IPS-20b (cell line): ENCODE data around the gene EFHD2.

Experiments
- H3K27ac ChIP-seq: one replicate; pipeline ENCODE4 v1.5.1; 2013; ENCODE audit warnings: low read length
- H3K27me3 ChIP-seq: 2 replicates; pipeline ENCODE4 v1.6.1; 2013; ENCODE audit warnings: mild to moderate bottlenecking, low read length, inconsistent platforms; ENCODE audit not compliant: insufficient read depth
- H3K36me3 ChIP-seq: 2 replicates; pipeline ENCODE4 v1.6.1; 2013; ENCODE audit warnings: low read depth, mild to moderate bottlenecking, inconsistent platforms, low read length, moderate library complexity; ENCODE audit not compliant: insufficient read depth
- H3K4me1 ChIP-seq: 2 replicates; pipeline ENCODE4 v1.6.1; 2013; ENCODE audit warnings: mild to moderate bottlenecking, control low read depth, inconsistent platforms, low read length, moderate library complexity; ENCODE audit not compliant: insufficient read depth
- H3K4me3 ChIP-seq: 2 replicates; pipeline ENCODE4 v1.5.1; 2013; ENCODE audit warnings: mild to moderate bottlenecking, low read length, inconsistent platforms
- H3K9ac ChIP-seq: 2 replicates; pipeline ENCODE4 v1.6.1; 2013; ENCODE audit warnings: low read depth, mild to moderate bottlenecking, inconsistent platforms, low read length, moderate library complexity
- H3K9me3 ChIP-seq: 2 replicates; pipeline ENCODE4 v1.6.1; 2013; ENCODE audit warnings: mild to moderate bottlenecking, low read depth, low read length, inconsistent platforms; ENCODE audit not compliant: insufficient read depth

Gene EFHD2, protein sequence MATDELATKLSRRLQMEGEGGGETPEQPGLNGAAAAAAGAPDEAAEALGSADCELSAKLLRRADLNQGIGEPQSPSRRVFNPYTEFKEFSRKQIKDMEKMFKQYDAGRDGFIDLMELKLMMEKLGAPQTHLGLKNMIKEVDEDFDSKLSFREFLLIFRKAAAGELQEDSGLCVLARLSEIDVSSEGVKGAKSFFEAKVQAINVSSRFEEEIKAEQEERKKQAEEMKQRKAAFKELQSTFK

DNA sequence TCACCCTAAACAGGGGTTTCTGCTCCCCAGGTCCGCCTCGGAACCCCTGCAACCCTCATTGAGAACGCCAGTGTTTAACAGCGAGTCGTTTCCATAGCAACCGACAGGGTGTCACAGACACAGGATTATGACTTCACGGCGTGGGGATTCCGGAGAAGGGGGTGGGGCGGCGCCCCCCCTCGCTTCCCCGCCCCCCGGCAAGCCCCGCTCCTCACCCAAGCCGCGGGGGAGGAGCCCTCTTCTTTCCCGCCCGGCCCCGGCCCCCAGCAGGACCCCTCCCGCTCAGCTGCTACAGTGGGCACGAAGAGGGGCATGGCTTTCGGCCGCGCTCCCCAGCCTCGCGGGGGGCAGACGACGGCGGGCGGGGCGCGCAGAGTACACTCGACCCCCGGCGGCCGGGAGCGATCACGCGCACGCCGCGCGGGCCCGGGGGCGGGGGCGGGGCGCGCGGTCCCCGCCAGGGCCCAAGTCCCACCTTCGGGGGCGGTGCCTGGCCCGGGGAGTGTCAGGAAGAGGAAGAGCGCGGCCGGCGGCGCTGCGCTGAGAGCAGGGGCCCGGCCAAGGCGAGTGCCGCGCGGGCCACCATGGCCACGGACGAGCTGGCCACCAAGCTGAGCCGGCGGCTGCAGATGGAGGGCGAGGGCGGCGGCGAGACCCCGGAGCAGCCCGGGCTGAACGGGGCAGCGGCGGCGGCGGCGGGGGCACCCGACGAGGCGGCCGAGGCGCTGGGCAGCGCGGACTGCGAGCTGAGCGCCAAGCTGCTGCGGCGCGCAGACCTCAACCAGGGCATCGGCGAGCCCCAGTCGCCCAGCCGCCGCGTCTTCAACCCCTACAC lies at the start of gene EFHD2:
TSS of gene EFHD2 (plus strand) at position 501 of the 835 bp plus-strand sequence. CDS start at position 585, 84 bp downstream.
- no peak within 1 kb of the TSS for H3K27ac ChIP-seq
- no peaks in the 10 kb centered on the region for H3K9me3 ChIP-seq
- H3K9ac ChIP-seq: peak within 1 kb of the TSS; percentile 54; the same call in 1 of the 2 replicates
- H3K4me3 ChIP-seq: peak within 1 kb of the TSS; percentile 67
- H3K4me1 ChIP-seq: peaks cover 2% of the 10 kb centered on the region; the same call in 1 of the 2 replicates
- no peaks in the 10 kb centered on the region for H3K36me3 ChIP-seq
- peaks cover 40% of the 10 kb centered on the region for H3K27me3 ChIP-seq

DNA sequence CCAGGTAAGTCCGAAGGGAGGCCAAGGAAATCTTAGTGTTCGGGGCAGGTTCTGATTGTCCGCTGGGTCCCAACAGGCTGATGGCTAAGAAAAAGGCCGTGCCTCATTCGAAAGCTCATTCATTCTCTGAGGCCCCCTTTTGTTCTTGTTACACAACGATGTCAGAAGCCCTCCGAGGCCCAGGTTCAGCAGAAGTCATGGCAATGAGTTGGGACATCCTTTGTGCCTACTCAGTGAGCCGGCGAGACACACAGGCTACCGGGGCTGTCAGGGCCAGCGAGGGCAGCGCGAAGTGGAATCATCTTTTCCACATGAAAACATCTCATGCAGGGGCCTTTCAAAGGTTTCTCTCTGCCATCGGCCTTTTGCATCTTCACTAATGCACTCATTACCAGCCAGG lies 49.0 kb upstream of the EFHD2 start:
- Histone ChIP-seq H3K36me3 (no peaks in the 10 kb centered on the region), H3K27me3 (no peaks in the 10 kb centered on the region), H3K9me3 (no peaks in the 10 kb centered on the region), H3K4me3 (no peak overlapping the region), H3K4me1 (no peaks in the 10 kb centered on the region), H3K9ac (no peak overlapping the region), H3K27ac (no peak overlapping the region)

DNA sequence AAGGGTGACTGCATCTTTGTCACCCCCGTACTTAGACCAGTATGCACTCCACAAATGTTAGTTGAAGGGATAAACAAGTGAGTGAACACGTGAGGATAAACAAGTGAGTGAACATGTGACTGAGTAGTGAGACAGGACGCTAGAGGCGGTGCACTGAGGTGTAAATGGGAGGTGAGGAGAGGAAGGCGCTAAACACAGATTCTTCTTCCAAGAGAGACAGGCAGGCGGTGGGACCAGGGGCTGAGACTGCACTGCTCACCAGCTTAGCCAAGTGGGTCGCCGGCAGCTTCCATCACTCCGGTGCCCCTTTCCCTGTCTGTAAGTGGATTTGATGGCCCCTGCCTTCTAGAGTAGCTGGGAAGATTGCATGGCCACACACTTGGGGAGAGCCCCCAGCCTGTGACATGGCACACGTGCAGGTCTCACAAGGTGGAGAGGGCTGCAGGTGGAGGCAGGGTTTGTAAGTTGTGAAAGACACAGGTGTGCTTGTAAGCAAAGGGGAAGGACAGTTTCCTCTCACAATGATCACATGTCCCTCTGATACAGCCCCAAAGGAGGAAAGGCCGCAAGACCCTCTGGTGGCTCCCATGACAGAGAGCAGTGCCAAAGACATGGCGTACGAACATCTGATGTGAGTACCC lies 47.5 kb upstream of the EFHD2 start:
- H3K4me1 ChIP-seq: no peaks in the 10 kb centered on the region
- H3K9me3 ChIP-seq: no peaks in the 10 kb centered on the region
- no peaks in the 10 kb centered on the region for H3K36me3 ChIP-seq
- no peak overlapping the region for H3K4me3 ChIP-seq
- H3K27ac ChIP-seq: no peak overlapping the region
- no peaks in the 10 kb centered on the region for H3K27me3 ChIP-seq
- H3K9ac ChIP-seq: no peak overlapping the region

DNA sequence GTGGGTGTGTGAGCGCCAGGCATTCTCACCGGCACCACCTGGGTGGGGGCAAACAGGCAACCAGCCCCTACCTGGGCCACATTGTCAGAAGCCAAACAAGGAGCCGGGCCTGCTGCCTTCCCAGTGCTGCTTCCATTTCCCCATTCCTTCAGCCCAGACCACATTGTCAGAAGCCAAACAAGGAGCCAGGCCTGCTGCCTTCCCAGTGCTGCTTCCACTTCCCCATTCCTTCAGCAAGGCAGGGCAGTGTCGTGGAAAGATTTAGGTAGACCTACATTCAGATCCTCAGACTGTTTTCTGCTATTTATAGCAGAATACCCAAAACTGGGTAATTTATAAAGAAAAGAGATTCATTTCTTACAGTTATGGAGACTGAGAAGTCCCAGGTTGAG lies 47.0 kb upstream of the EFHD2 start:
- Histone ChIP-seq H3K9ac (no peak overlapping the region), H3K4me3 (no peak overlapping the region), H3K4me1 (no peaks in the 10 kb centered on the region), H3K27ac (no peak overlapping the region), H3K9me3 (no peaks in the 10 kb centered on the region), H3K27me3 (no peaks in the 10 kb centered on the region), H3K36me3 (no peaks in the 10 kb centered on the region)

DNA sequence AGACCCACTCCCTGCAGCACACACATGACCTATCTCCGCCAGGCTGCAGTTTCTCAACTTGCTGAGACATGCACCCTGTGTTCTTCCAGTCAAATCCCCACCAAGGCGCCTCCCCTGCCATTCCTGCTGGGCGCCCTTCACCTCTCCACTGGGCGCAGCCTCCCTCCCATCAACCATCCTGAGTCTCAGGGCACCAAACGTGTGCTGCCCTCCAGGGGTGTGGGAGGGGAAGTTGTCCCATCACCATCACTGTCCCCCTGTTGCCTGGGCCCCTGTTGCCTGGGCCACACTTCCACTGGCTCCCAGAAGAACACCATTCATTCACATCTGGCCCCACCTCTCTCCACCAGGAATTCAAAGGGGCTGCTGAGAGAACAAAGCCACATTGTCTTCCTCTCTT lies 44.9 kb upstream of the EFHD2 start:
- H3K36me3 ChIP-seq: no peaks in the 10 kb centered on the region
- no peaks in the 10 kb centered on the region for H3K4me1 ChIP-seq
- H3K27me3 ChIP-seq: no peaks in the 10 kb centered on the region
- no peak overlapping the region for H3K4me3 ChIP-seq
- H3K9me3 ChIP-seq: no peaks in the 10 kb centered on the region
- no peak overlapping the region for H3K9ac ChIP-seq
- H3K27ac ChIP-seq: no peak overlapping the region

DNA sequence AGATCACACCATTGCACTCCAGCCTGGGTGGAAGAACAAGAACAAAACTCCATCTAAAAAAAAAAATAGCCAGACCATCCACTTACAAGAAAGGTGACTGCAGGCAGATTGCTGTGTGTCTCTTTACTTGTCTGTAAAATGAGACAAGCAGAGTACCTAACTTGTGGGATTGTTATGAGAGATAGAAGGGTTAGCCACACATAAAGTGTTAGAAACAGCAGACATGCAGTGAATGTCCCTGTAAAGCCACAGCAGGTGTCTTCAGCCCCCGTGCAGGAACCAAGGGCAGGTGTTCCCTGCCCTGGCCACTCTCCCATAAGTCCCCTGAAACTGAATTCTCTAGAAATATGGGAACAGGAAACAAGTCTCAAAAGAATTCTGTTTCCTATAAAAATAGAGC lies 40.8 kb upstream of the EFHD2 start:
- Histone ChIP-seq H3K36me3 (no peaks in the 10 kb centered on the region), H3K27ac (no peak overlapping the region), H3K4me1 (no peaks in the 10 kb centered on the region)

DNA sequence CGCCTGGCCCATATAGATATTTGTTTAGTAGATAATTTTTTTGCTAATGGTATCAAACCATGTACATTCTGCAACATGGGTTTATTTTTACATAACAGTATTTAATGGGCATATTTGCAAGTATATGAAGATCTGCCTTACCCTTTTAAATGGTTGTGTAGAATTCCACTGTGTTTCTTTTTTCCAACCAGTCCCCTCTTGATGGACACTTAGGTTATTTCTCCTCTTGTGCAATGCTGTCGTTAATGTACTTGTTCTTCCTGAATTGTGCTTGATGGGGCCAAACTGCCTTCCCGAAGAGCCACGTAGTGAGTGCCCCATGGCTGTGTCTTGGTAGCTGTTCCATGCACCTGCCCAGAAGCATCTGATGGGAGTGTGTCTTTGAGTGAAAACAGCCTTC lies 39.4 kb upstream of the EFHD2 start:
- H3K27ac ChIP-seq: no peak overlapping the region
- no peaks in the 10 kb centered on the region for H3K36me3 ChIP-seq
- H3K9me3 ChIP-seq: no peaks in the 10 kb centered on the region
- H3K4me1 ChIP-seq: no peaks in the 10 kb centered on the region
- no peaks in the 10 kb centered on the region for H3K27me3 ChIP-seq
- no peak overlapping the region for H3K9ac ChIP-seq
- no peak overlapping the region for H3K4me3 ChIP-seq

More for the DNA sequence above, 40.8 kb upstream of the EFHD2 start:
- no peaks in the 10 kb centered on the region for H3K27me3 ChIP-seq
- no peak overlapping the region for H3K9ac ChIP-seq
- H3K4me3 ChIP-seq: no peak overlapping the region
- H3K9me3 ChIP-seq: no peaks in the 10 kb centered on the region

DNA sequence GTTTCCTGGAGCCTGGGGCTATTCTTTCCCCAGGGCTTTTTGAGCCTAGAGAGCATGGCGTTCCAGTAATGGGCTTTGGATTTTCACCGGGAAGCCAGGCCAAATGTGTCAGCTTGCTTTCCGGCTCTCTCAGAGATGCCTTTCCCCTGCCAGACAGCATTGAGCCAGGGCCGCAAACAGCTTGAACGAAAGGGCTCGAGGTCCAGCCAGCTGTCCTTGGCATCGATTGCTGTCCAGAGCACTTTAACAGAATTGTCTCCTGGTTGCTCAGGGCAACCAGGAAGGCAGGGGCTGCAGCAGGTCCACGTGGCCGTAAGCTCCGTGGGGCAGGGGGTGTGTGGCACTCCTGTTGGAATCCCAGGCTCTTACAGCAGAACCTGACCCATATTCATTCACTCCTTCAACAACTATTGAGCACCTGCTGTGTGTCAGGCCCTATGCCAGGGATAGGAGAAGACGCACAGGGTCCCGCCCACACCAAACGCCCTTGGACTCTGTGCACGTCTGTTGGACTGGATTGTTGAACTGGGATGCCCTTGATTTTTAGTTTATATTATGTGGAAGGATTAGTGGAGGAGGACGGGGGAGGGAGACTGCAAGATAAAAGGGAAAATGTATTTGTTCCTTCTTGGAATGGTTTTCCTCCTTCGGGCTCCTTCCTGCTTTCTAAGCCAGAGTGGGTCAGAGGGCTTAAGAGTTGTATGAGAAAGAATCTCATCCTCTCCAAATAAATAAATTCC lies 38.7 kb upstream of the EFHD2 start:
- no peak overlapping the region for H3K27ac ChIP-seq
- H3K9ac ChIP-seq: no peak overlapping the region

DNA sequence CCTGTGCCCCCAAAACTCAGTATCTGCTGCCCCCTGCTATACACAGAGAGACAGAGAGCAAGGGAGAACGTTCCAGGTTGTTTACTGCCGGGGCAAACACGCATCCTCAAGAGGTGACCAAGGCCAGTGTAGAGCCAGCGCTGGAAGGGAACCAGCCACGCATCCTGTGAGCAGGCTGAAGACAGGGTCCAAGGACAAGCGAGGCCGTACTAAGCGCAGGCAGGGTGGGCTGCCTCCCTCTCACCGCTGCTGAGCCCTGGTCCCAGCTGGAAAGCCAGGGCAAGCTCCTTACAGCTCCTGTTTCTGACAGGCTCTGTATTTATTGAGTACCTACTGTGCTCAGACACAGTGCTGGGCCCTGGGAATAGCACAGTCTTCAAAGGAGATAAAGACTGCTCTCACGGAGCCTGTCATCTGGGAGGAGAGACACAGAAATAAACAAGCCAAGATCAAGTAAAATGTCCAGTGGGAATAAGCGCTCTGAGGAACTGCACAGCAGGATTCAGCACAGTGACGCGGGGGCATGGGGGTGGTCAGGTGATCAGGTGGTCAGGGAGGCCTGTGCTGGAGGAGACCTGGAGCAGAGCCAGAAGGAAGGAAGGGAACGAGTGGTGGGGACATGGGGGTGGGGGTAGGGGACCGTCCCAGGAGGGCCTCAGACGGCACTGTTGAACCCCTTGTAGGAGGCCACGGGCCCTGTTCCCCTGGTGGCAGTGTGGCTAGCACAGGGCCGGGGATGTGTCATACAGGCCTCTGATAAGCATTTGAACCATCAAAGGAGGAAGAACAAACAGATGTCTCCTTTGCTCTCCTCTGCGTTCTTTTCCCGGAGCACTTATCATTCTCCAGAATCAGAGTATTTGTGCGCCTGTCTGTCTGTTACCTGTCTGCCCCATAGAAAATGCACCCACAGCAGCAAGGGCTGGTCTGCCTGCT lies 37.8 kb upstream of the EFHD2 start:
- no peak overlapping the region for H3K9ac ChIP-seq
- H3K9me3 ChIP-seq: no peaks in the 10 kb centered on the region
- no peak overlapping the region for H3K4me3 ChIP-seq
- H3K36me3 ChIP-seq: no peaks in the 10 kb centered on the region
- no peak overlapping the region for H3K27ac ChIP-seq
- no peaks in the 10 kb centered on the region for H3K4me1 ChIP-seq
- H3K27me3 ChIP-seq: no peaks in the 10 kb centered on the region

More for the DNA sequence above, 38.7 kb upstream of the EFHD2 start:
- Histone ChIP-seq H3K9me3 (no peaks in the 10 kb centered on the region), H3K4me1 (no peaks in the 10 kb centered on the region), H3K27me3 (no peaks in the 10 kb centered on the region), H3K4me3 (no peak overlapping the region), H3K36me3 (no peaks in the 10 kb centered on the region)

DNA sequence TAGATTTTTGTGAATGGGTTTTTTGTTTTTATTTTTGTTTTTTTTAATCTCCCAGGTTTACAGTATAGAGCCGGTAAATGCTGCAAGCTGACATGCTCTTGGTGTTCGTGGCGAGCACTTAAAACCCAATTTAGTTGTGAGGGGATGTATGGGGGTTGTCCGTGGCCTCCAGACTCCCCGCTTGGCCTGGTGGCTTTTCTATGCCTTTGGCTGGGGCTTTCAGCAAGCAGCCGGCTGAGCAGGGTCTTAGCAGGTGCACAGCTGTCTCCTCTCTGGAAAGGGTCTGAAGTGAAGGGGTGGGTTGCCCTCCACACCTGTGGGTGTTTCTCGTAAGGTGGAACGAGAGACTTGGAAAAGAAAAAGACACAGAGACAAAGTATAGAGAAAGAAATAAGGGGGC lies 31.0 kb upstream of the EFHD2 start:
- Histone ChIP-seq H3K27me3 (peaks cover 39% of the 10 kb centered on the region), H3K4me1 (peaks cover 5% of the 10 kb centered on the region; the same call in 1 of the 2 replicates), H3K9me3 (no peaks in the 10 kb centered on the region), H3K4me3 (no peak overlapping the region), H3K36me3 (no peaks in the 10 kb centered on the region), H3K9ac (no peak overlapping the region), H3K27ac (no peak overlapping the region)
